Measurements from ENCODE around the gene PRAMEF20.
"Not testable (repeated sequence)": the region's sequence is repeated elsewhere in the genome, so short reads cannot be mapped to it uniquely, and the experiment has no call there.

PRAMEF20 gene

DNA sequence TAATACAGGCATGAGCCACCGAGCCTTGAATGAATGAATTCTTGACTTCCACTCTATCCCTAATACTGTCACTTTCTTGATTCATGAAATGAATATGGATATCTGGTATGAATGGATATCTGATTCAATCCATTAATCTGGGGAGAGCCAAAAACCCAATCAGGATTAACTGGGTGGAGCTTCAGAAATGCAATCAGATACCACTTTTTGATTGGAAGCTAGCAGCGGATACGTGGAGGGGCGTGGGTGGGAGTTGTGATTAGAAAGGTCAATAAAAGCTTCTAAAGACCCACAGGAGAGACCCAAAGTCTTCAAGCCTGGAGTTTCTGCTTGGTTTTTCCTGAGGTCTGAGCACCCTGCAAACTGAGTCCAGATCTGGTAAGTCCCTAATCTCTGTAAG lies at the start of gene PRAMEF20:
Gene PRAMEF20, plus strand, starts transcription at position 301 of the 400 bp plus-strand sequence. CDS start 5,905 bp downstream, outside the sequence.
- DNase-seq (ENCODE audit: low spot score) = not testable (repeated sequence)

DNA sequence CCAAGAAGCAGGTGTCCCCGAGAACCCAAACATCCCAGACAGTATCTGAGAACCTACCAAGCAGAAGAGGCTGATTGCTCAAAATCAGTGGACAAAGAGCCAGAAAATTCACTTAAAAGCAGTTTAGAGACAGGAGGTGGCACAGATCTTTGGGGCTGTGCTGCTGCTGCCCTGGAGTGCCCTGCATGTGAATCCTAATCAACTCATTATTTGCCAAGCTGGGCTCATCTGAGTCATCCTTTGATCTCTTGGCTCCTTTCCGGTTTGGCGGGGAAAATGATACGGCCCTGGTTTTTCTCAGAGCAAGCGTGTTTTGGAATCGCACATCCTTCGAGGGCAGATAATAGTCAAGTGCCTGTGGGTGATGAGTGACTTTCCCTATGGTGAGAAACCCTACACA lies 47.9 kb upstream of the PRAMEF20 start:
- DNase-seq (ENCODE audit: low spot score) = not testable (repeated sequence)

DNA sequence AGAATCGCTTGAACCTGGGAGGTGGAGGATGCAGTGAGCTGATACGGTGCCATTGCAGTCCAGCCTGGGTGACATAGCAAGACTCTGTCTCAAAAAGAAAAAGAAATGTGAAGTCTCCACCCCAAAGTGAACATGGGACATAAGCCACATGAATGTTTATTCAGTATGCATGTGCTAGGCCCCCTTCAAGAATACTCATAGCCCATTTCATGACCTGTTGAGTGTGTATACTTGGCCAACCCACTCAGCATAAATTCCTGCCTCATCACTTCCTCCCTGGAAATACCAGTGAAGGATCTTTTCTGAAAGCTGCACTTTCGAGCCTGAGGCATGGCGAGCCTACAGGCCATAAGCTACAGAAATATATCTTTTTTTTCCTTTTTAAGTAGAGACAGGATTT lies 45.3 kb upstream of the PRAMEF20 start:
- DNase-seq (ENCODE audit: low spot score) = not testable (repeated sequence)

DNA sequence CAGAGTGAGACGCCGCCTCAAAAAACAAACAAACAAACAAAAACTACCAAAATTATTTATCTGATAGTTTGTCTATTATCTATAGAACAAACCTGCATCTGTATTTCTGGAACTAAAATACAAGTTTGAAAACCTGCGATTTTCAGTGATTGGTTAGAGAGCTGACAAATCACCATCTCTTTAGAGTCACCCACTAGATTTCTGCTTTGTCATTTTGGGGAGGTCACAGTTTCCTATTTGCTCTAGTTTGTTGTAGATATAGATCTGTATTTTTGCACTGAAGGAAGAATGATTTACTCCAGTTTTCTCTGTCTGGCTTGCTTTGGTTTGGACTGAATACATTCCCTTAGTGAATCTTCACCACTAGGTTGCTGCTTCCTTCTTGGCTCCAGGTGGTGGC lies 43.7 kb upstream of the PRAMEF20 start:
- DNase-seq (ENCODE audit: low spot score) = not testable (repeated sequence)

DNA sequence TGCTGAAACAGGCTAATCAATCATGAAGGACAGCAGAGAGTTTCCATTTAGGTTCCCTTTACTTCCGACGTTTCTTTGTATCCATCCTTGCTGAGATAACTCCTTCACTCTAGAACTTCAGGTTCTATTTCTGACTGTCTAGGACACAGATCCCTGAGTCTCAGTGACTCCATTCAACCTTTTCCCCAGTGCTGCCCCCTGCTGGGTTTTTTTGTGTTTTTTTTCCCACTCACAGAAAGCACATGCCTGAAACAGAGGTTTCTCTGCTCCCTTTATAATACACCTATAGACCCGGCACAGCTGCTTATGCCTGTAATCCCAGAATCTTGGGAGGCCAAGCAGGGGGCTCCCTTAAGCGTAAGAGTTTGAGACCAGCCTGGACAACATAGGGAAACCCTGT lies 41.7 kb upstream of the PRAMEF20 start:
- DNase-seq (ENCODE audit: low spot score) = peak; percentile 19

DNA sequence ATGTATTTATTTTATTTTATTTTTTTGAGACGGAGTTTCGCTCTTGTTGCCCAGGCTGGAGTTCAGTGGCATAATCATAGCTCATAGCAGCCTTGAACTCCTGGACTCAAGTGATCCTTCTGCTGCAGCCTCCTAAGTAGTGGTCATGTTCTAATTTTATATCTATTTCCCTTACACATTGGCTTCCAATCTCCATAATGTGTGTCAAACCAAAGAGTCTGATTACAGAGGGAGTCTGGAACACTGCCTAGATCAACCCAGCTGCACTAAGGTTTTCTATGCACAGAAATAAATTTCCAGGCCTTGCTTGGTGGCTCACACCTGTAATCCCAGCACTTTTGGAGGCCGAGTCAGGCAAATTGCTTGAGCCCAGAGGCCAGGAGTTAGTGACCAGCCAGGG lies 31.3 kb upstream of the PRAMEF20 start:
- DNase-seq (ENCODE audit: low spot score) = not testable (repeated sequence)

DNA sequence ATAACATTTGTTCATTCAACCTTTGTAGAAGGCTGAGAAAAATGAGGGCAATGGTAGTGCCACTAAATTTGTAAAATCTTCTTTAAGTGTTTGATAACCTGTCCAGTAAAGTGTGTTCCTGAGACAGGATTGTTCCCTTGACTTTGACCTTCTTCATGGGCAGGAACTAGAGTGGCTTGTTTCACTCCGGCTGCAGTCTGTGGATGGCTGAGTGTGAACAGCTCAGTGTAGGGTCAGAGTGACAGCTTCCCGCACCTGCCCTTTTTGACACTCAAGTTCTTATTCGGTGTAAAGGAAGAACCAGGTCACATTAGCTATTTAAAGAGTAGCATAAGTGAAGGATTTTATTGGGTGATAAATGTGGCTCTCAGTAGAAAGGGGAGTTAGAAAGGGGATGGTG lies 29.9 kb upstream of the PRAMEF20 start:
- DNase-seq (ENCODE audit: low spot score) = not testable (repeated sequence)

DNA sequence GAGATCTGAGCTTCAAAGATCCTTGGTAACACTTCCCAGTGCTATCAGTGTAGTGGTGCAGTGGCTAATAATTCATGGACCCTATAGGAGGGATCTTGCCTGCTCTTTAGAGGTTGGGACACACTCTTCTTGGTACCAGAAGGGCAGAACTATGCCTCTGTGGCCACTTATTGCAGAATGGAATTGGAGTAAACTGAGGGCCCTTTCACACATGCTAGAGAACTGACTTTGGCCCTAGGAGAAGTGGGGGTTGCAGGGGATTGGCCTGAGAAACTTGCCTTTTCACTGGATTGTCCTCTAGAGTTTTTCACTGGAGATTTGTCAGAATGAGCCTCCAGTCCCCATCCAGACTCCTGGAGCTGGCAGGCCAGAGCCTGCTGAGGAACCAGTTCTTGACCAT lies 20.9 kb upstream of the PRAMEF20 start, which contains the start of gene PRAMEF17:
Gene PRAMEF17, plus strand, starts transcription at position 301 of the 400 bp plus-strand sequence. Its CDS starts 26 bp downstream, at position 327.
- not testable (repeated sequence) for DNase-seq (ENCODE audit: low spot score)

DNA sequence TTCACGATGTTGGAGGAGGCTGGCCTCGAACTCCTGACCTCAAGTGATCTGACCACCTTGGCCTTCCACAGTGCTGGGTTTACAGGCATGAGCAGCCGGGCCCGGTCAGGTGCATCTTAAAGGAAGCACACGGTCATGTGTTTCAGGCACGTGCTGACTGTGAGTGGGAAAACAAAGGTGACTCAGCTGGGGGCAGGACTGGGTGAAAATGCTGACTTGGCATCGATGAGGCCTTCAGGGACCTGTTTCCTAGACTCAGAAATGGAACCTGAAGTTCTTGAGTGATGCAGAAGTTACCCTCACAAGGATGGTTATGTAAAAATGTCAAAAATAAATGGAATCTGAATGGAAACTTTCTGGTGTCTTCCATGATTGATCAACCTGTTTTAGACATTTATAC lies 17.2 kb upstream of the PRAMEF20 start:
- not testable (repeated sequence) for DNase-seq (ENCODE audit: low spot score)

DNA sequence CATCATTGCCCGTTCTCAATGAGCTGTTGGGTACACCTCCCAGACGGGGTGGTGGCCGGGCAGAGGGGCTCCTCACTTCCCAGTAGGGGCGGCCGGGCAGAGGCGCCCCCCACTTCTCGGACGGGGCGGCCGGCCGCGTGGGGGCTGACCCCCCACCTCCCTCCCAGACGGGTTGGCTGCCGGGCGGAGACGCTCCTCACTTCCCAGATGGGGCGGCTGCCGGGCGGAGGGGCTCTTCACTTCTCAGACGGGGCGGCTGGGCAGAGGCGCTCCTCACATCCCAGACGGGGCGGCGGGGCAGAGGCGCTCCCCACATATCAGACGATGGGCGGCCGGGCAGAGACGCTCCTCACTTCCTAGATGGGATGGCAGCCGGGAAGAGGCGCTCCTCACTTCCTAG lies 15.5 kb upstream of the PRAMEF20 start:
- DNase-seq (ENCODE audit: low spot score) = not testable (repeated sequence)

DNA sequence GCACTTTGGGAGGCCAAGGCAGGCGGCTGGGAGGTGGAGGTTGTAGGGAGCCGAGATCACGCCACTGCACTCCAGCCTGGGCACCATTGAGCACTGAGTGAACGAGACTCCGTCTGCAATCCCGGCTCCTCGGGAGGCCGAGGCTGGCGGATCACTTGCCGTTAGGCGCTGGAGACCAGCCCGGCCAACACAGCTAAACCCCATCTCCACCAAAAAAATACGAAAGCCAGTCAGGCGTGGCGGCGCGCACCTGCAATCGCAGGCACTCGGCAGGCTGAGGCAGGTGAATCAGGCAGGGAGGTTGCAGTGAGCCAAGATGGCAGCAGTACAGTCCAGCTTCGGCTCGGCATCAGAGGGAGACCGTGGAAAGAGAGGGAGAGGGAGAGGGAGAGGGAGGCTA lies 14.9 kb upstream of the PRAMEF20 start:
- DNase-seq (ENCODE audit: low spot score) = not testable (repeated sequence)

DNA sequence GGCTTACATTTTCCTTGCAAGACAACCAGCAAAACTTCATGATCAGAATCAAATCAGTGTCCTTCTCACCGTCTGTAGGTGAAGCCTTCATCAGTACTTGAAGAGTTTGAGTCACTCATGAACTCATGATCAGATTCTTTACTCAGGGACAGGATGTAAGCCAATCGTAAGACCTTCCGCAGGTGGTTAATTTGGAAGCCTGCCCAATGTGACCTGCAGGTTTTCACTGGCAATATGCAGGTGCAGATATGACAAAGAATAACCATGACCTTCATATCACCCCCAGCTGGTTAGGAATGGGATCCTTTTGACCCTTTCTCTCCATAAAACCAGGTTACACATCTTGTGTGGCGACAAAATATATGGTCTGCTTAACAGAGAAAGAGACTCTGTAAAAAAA lies 2.4 kb upstream of the PRAMEF20 start:
- no peak for DNase-seq (ENCODE audit: low spot score)

DNA sequence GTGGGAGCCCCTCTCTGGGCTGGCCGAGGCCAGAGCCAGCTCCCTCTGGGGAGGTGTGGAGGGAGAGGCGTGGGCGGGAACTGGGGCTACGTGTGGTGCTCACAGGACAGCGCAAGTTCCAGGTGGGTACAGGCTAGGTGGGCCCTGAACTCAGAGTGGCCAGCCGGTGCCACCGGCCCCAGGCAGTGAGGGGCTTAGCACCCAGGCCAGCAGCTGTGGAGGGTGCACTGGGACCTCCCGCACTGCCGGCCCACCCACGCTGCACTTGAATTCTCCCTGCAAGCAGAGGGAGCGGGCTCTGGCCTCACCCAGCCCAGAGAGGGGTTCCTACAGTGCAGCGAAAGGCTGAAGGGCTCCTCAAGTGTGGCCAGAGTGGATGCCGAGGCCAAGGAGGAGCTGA lies 20.2 kb downstream of the PRAMEF20 start:
- no peak for DNase-seq (ENCODE audit: low spot score)

DNA sequence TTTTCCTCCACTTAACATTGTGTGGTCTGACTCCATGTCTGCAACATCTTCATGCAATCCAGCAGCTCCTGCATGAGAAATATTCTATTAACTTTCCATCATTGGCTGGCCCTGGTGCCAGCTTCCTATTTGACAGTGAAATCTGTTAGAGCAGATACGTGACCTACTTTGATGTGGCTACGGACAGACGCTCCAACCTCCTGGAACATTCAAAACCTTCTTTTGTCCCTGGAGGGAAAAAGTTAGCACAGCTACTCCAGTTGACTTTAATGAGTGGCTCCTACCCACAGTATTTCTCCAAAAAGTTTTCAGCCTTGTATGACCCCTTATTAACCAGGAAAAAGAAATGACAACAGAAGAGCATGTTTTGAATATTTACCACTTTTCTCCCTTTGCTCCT lies 22.0 kb downstream of the PRAMEF20 start:
- DNase-seq (ENCODE audit: low spot score) = no peak

DNA sequence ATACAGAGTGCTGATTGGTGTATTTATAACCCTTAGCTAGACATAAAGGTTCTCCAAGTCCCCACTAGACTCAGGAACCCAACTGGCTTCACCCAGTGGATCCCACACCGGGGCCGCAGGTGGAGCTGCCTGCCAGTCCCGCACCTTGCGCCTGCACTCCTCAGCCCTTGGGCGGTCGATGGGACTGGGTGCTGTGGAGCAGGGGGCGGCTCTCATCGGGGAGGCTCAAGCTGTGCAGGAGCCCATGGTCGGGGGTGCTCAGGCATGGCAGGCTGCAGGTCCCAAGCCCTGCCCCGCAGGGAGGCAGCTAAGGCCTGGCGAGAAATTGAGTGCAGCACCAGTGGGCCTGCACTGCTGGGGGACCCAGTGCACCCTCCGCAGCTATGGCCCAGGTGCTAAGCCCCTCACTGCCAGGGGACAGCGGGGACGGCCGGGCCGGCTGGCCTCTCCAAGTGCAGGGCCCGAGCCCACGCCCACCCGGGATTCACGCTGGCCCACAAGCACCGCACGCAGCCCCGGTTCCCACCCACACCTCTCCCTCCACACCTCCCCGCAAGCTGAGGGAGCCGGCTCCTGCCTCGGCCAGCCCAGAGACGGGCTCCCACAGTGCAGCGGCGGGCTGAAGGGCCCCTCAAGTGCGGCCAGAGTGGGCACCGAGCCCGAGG lies 23.6 kb downstream of the PRAMEF20 start:
- not testable (repeated sequence) for DNase-seq (ENCODE audit: low spot score)

DNA sequence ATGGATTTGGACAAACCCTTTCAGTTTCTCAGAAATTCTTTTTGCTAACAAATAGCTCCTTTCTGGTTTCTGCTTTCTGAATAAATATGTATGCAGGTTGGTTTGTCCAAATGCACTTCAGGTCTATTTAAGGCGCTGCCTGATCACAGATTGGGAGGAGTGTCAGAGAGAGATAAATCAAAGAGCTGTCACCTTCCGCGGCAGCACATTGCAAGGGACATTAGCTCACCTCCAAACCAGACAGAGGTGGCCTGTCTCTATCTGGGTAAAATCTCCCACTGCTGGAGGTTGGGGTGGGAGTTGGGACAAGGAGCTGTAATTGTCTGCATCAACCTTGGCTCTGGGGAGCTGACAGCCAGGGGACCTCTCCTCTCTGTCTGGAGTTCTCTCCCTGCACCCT lies 25.2 kb downstream of the PRAMEF20 start:
- no peak for DNase-seq (ENCODE audit: low spot score)

DNA sequence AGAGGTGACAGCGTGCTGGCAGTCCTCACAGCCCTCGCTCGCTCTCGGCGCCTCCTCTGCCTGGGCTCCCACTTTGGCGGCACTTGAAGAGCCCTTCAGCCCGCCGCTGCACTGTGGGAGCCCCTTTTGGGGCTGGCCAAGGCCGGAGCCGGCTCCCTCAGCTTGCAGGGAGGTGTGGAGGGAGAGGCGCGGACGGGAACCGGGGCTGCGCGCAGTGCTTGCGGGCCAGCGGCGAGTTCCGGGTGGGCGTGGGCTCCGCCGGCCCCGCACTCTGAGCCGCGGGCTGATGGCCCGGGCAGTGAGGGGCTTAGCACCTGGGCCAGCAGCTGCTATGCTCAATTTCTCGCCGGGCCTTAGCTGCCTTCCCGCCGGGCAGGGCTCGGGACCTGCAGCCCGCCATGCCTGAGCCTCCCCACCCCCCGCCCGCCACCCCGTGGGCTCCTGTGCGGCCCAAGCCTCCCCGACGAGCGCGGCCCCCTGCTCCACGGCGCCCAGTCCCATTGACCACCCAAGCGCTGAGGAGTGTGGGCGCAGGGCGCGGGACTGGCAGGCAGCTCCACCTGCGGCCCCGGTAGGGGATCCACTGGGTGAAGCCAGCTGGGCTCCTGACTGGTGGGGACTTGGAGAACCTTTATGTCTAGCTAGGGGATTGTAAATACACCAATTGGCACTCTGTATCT lies 29.0 kb downstream of the PRAMEF20 start:
- not testable (repeated sequence) for DNase-seq (ENCODE audit: low spot score)

DNA sequence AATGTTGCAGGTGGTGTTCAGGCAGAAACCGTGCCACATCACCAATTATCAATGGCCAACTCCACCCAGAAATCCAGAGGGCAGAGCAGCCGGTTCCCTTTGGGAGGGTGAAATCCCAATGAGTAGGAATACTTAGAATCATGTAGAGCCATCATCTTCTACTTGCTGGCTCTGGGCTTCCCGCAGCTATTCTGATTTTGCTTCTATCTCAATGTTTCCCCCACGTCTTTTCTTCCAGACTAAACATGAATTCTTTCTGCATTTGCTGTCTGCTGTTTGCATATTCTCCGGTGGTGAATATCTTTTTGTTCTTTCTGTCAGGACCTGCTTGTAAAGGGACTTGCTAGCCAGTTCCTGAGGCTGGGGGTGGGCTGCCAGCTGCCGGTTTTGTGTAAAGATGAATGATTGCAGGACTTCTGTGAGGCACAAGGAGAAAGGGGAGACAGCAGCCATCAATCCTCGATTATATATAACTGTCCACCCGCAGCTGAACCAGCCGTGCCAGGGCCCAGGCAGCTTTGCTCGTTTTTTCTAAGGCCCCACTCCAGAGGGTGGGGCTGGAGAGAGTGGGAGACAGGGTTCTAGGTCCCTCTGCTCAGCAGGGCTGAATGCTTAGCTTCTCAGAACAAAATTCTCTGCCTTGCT lies 33.2 kb downstream of the PRAMEF20 start:
- DNase-seq (ENCODE audit: low spot score) = no peak

DNA sequence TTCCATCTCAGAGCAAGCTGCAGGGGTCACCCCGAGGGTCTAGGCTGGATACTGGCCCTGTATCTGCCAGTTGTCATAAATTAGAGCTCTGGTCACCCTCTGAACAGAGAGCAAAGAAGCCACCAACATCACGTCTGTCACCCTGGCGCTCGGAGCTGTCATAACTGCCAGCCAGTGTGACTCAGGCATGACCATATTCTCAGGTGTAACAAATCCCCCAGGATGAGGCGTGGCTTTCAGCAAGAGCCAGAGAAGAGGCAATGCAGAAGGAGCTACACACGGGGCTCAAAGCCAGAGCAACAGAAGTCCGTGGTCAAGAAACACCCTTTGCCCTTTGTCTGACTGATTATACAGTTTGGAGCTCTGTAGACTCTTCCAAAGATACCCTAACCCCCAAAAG lies 40.0 kb downstream of the PRAMEF20 start:
- no peak for DNase-seq (ENCODE audit: low spot score)

DNA sequence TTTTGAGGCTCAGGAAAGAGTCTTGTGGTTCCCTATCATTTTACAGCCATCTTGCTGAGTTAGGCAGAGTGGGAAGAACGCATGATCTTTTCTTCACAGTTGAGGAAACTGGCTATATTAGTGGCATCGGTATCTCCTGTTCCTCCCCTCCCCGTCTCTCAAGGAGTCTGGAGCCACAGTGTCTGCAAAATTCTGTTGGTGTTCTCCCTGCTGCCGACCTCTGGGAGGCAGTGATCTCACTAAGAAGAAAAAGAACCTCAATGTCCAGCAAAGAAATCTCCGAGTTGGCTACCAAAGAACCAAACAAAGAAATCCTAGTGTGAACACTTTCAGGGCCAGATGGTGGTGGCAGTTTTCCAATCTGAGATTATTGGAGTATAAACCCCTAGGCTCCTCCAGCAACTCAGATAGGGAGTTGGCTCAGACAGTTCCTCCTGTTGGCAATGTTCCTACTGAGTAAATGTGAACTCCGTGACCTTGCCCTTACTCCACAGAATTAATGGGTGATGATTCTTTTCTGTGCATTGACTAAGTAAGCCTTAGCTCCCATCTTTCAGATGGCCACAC lies 41.2 kb downstream of the PRAMEF20 start:
- DNase-seq (ENCODE audit: low spot score) = no peak

DNA sequence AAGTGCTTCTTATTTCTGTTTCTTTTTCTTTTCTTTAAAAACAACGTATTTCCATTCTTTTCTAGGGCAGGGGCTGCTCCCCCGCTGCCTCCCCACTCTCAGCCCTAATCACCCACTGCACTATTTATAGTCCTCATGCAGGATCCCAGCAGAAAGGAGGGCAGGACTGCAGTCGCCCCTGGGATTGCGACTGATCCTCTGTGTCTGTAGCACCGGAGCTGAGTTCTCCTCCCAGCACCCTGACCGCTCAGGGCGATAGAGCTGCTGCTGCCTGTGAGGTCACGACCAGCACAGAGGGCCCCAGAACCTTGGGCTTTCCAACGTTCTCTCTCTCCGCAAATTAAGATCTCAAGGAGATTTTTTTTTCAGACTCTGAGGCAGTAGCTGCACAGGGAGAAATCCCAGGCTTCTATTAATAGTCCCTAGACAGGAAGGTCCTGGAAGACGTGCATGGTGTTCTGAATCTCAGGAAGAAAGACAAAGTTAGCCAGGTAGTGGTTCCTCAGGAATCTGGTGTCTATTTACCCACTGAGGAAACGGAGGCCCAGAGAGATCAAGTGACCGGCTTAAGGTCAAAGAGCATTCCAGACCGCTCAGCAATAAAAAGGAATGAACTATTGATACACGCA lies 46.8 kb downstream of the PRAMEF20 start:
- no peak for DNase-seq (ENCODE audit: low spot score)

DNA sequence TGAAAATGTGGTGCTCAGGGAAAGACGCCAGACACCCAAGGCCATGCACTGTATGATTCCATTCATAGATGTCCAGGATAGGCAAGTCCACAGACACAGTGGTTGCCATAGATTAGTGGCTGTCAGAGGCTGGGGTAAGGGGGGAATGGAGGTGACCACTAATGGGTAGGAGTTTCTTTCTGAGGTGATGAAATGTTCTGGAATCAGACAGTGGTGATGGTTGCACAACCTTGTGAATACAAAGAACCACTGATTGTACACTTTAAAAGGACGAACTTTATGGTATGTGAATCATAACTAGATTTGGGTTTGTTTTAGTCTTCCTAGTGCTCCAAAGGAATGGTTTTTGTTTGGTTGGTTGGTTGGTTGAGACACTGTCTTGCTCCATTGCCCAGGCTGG lies 51.7 kb downstream of the PRAMEF20 start:
- DNase-seq (ENCODE audit: low spot score) = no peak
